SK-N-SH (cell line): ENCODE data around the gene CYP11A1. TPM values are rescaled to one million over a fixed set of nuclear protein-coding genes. Genes with fewer than 3 reads are reported as not detected.

Experiments
- CTCF ChIA-PET: fragments of 300-600, 350-600 bp; formaldehyde crosslinking; extraction: SDS; loops from one replicate; lab custom pipeline; 2021; lab: Yijun Ruan, JAX
- POLR2A ChIA-PET: fragments of 350-600 bp; sonication (Branson Sonifier 250); formaldehyde crosslinking; extraction: SDS; loops from one replicate; lab custom pipeline; 2020; ENCODE audit warnings: antibody characterized with exemption, inconsistent platforms; lab: Yijun Ruan, JAX
- DNase-seq: peaks from one replicate; pipeline ENCODE4 v3.0.0; 2012
- H2AFZ ChIP-seq: fragments of 200-600 bp; sonication (generic); 2 replicates; pipeline ENCODE4 v1.8.1; 2016; ENCODE audit warnings: antibody characterized with exemption, mild to moderate bottlenecking, low read depth
- H3F3A ChIP-seq: fragments of 200-600 bp; sonication (generic); replicated peaks from 2 replicates; pipeline ENCODE3; 2016; ENCODE audit warnings: antibody characterized with exemption, mild to moderate bottlenecking; ENCODE audit not compliant: insufficient read depth
- H3K27ac ChIP-seq, 2 experiments: fragments of 200-500 bp in 1 of 2; fragments of 200-600 bp in 1 of 2; sonication (Bioruptor generic) in 1 of 2; sonication (generic), shearing (Covaris generic) in 1 of 2; 2 replicates each; pipeline versions ENCODE4 v1.5.1 to v1.6.1; 2014 to 2016; ENCODE audit warnings: low read depth in 2 of 2, inconsistent platforms in 1 of 2, low read length in 1 of 2, mild to moderate bottlenecking in 1 of 2, mixed read lengths in 1 of 2
- H3K27me3 ChIP-seq: fragments of 200-600 bp; sonication (generic), shearing (Covaris generic); 2 replicates; pipeline ENCODE4 v1.6.1; 2016; ENCODE audit warnings: mixed run types; ENCODE audit not compliant: insufficient read depth
- H3K36me3 ChIP-seq, 2 experiments: fragments of 200-500 bp in 1 of 2; fragments of 200-600 bp in 1 of 2; sonication (Bioruptor generic) in 1 of 2; sonication (generic) in 1 of 2; replicated peaks in 1 of 2; 2 replicates each; pipeline versions ENCODE3 to v1.5.1; 2014 to 2016; ENCODE audit warnings: low read length in 1 of 2, mild to moderate bottlenecking in 1 of 2; ENCODE audit not compliant: insufficient read depth in 2 of 2, control insufficient read depth in 1 of 2
- H3K4me1 ChIP-seq, 2 experiments: fragments of 200-500 bp in 1 of 2; fragments of 200-600 bp in 1 of 2; sonication (Bioruptor generic) in 1 of 2; sonication (generic), shearing (Covaris generic) in 1 of 2; 2 replicates each; pipeline versions ENCODE4 v1.5.1 to v1.6.1; 2014 to 2016; ENCODE audit warnings: low read depth in 1 of 2, low read length in 1 of 2, mixed run types in 1 of 2; ENCODE audit not compliant: insufficient read depth in 2 of 2, control insufficient read depth in 1 of 2
- H3K4me2 ChIP-seq: fragments of 200-600 bp; sonication (generic), shearing (Covaris generic); 2 replicates; pipeline ENCODE4 v1.6.1; 2017; ENCODE audit warnings: mixed run types
- H3K4me3 ChIP-seq, 2 experiments: fragments of 200-500 bp in 1 of 2; fragments of 200-600 bp in 1 of 2; sonication (Bioruptor generic) in 1 of 2; sonication (generic), shearing (Covaris generic) in 1 of 2; 2 replicates each; pipeline versions ENCODE4 v1.5.1 to v1.8.1; 2014 to 2016; ENCODE audit warnings: low read depth in 2 of 2, inconsistent platforms in 1 of 2, low read length in 1 of 2, mild to moderate bottlenecking in 1 of 2, mixed read lengths in 1 of 2, moderate library complexity in 1 of 2
- H3K79me2 ChIP-seq: fragments of 200-600 bp; sonication (generic); 2 replicates; pipeline ENCODE4 v1.8.1; 2017; ENCODE audit warnings: mild to moderate bottlenecking; ENCODE audit not compliant: insufficient read depth
- H3K9ac ChIP-seq: fragments of 200-600 bp; sonication (generic); 2 replicates; pipeline ENCODE4 v1.6.1; 2017; ENCODE audit warnings: mixed run types
- H3K9me2 ChIP-seq: fragments of 200-600 bp; sonication (generic); 2 replicates; pipeline ENCODE4 v1.6.1; 2017; ENCODE audit warnings: mixed run types
- H3K9me3 ChIP-seq: fragments of 200-600 bp; sonication (generic); 2 replicates; pipeline ENCODE4 v1.6.1; 2017; ENCODE audit warnings: mixed run types, mild to moderate bottlenecking, moderate library complexity
- H4K20me1 ChIP-seq: fragments of 200-600 bp; sonication (generic); 2 replicates; pipeline ENCODE4 v1.6.1; 2017; ENCODE audit warnings: mild to moderate bottlenecking, mixed run types; ENCODE audit not compliant: insufficient read depth
- CHD2 ChIP-seq: fragments of 150-350 bp; IDR thresholded peaks from 2 replicates; pipeline ENCODE4 v1.6.1; 2018; ENCODE audit warnings: low read length; ENCODE audit not compliant: partially characterized antibody
- EP300 ChIP-seq, 2 experiments: IDR thresholded peaks; 2 replicates each; pipeline versions ENCODE4 v1.4.0 to v1.6.1; 2012; ENCODE audit warnings: borderline replicate concordance in 1 of 2, low read depth in 1 of 2, low read length in 1 of 2
- EZH2phosphoT487 ChIP-seq: fragments of 200-600 bp; sonication (generic); IDR thresholded peaks from 2 replicates; pipeline ENCODE4 v1.6.1; 2017; ENCODE audit warnings: low read depth, mixed run types, mild to moderate bottlenecking, antibody characterized with exemption, moderate library complexity, borderline replicate concordance
- FOXM1 ChIP-seq: IDR thresholded peaks from 2 replicates; pipeline ENCODE4 v1.4.0; 2012; ENCODE audit warnings: low read depth, mild to moderate bottlenecking
- MEF2A ChIP-seq: IDR thresholded peaks from 2 replicates; pipeline ENCODE4 v1.4.0; 2012; ENCODE audit warnings: low read depth, borderline replicate concordance
- MXI1 ChIP-seq: IDR thresholded peaks from 2 replicates; pipeline ENCODE4 v1.6.1; 2012; ENCODE audit warnings: mild to moderate bottlenecking, low read depth, low read length, improper control_type of control experiment
- NFIC ChIP-seq: IDR thresholded peaks from 2 replicates; pipeline ENCODE4 v1.4.0; 2012; ENCODE audit warnings: borderline replicate concordance
- RFX5 ChIP-seq: IDR thresholded peaks from 2 replicates; pipeline ENCODE4 v1.6.1; 2012; ENCODE audit warnings: mild to moderate bottlenecking, improper control_type of control experiment, low read length
- RXRA ChIP-seq: IDR thresholded peaks from 2 replicates; pipeline ENCODE4 v1.4.0; 2012; ENCODE audit warnings: low read depth, mild to moderate bottlenecking, borderline replicate concordance
- TAF1 ChIP-seq: IDR thresholded peaks from 2 replicates; pipeline ENCODE4 v1.6.1; 2012; ENCODE audit warnings: low read depth, mild to moderate bottlenecking, low read length, moderate library complexity, borderline replicate concordance
- TCF12 ChIP-seq: IDR thresholded peaks from 2 replicates; pipeline ENCODE4 v1.4.0; 2012
- USF2 ChIP-seq: fragments of 150-350 bp; IDR thresholded peaks from 2 replicates; pipeline ENCODE4 v1.6.1; 2017; ENCODE audit warnings: antibody characterized with exemption, low read length, low read depth, borderline replicate concordance
- YY1 ChIP-seq: IDR thresholded peaks from 2 replicates; pipeline ENCODE4 v1.4.0; 2012; ENCODE audit warnings: low read depth, mild to moderate bottlenecking
- ZBTB33 ChIP-seq: IDR thresholded peaks from 2 replicates; pipeline ENCODE4 v1.4.0; 2012; ENCODE audit warnings: low read depth, borderline replicate concordance
- WGBS: methylation state at CpG from one replicate; pipeline ENCODE4 v1.1.6; 2017; ENCODE audit warnings: low lambda C conversion rate; 5-methylcytosine and 5-hydroxymethylcytosine counted together
- polyA plus RNA-seq, 3 experiments: library from polyadenylated mRNA; depleted of rRNA; stranded (reverse); fragments of >200 nt; gene quantifications; 2 replicates each; pipeline ENCODE4 v1.2.3, GENCODE V29; 2012
- TF ChIP-seq, protein P1 (sequence below): IDR thresholded peaks from 2 replicates; pipeline ENCODE4 v1.6.1; 2012; ENCODE audit warnings: mild to moderate bottlenecking, low read depth, low read length, moderate library complexity

CYP11A1 gene
- polyA plus RNA-seq, 1 of the 3 experiments (the other 2 are of a cell fraction) = 0.08 TPM

- TF ChIP-seq, protein P1, sequence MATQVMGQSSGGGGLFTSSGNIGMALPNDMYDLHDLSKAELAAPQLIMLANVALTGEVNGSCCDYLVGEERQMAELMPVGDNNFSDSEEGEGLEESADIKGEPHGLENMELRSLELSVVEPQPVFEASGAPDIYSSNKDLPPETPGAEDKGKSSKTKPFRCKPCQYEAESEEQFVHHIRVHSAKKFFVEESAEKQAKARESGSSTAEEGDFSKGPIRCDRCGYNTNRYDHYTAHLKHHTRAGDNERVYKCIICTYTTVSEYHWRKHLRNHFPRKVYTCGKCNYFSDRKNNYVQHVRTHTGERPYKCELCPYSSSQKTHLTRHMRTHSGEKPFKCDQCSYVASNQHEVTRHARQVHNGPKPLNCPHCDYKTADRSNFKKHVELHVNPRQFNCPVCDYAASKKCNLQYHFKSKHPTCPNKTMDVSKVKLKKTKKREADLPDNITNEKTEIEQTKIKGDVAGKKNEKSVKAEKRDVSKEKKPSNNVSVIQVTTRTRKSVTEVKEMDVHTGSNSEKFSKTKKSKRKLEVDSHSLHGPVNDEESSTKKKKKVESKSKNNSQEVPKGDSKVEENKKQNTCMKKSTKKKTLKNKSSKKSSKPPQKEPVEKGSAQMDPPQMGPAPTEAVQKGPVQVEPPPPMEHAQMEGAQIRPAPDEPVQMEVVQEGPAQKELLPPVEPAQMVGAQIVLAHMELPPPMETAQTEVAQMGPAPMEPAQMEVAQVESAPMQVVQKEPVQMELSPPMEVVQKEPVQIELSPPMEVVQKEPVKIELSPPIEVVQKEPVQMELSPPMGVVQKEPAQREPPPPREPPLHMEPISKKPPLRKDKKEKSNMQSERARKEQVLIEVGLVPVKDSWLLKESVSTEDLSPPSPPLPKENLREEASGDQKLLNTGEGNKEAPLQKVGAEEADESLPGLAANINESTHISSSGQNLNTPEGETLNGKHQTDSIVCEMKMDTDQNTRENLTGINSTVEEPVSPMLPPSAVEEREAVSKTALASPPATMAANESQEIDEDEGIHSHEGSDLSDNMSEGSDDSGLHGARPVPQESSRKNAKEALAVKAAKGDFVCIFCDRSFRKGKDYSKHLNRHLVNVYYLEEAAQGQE = no peak
- no peak for TF ChIP-seq CHD2
- TF ChIP-seq MEF2A = no peak
- no peak for TF ChIP-seq FOXM1
- TF ChIP-seq MXI1 = no peak
- no peak for TF ChIP-seq EP300 (IDR thresholded peaks at IDR 0.05; ENCODE audit: borderline replicate concordance in 1 of 2, low read depth in 1 of 2, low read length in 1 of 2)
- TF ChIP-seq YY1 = no peak
- TF ChIP-seq RFX5 = no peak
- no peak for TF ChIP-seq NFIC
- no peak for TF ChIP-seq TAF1
- TF ChIP-seq TCF12 = no peak
- no peak for TF ChIP-seq EZH2phosphoT487
- TF ChIP-seq RXRA = no peak
These were observed 48.8 kb upstream of the CYP11A1 start (continued) for GRCh38 chr15:74415966-74416916.

GRCh38 chr15:74414603-74415338, 47.3 kb upstream of the CYP11A1 start:
- TF ChIP-seq, protein P1 = no peak
- TF ChIP-seq USF2 (no peak), ZBTB33 (no peak)
- TF ChIP-seq, all 33 proteins: peak for 0
- Histone ChIP-seq H3K36me3 (no peaks in the 10 kb centered on the region), H4K20me1 (no peaks in the 10 kb centered on the region), H3F3A (no peaks in the 10 kb centered on the region), H3K4me2 (no peak overlapping the region), H3K9me2 (no peaks in the 10 kb centered on the region), H3K27me3 (no peaks in the 10 kb centered on the region), H3K9me3 (no peaks in the 10 kb centered on the region), H2AFZ (no peak overlapping the region), H3K4me3 (no peak overlapping the region), H3K79me2 (no peaks in the 10 kb centered on the region), H3K27ac (no peak overlapping the region), H3K9ac (no peak overlapping the region), H3K4me1 (peaks cover 0 to 9% of the 10 kb centered on the region in 2 experiments; a peak in 1 of 4 replicates)
- WGBS = 94% methylated on average over 10 of the region's 12 CpGs
- CTCF ChIA-PET = no interaction called here
- no peak for DNase-seq
- POLR2A ChIA-PET = no interaction called here
